HEK293 (cell line): ENCODE measurements around the gene GBGT1.

Experiments
- CTCF ChIA-PET: fragments of 350-600 bp; formaldehyde crosslinking; extraction: SDS; loops from one replicate; lab custom pipeline; 2021; ENCODE audit warnings: antibody characterized with exemption; lab: Yijun Ruan, JAX
- POLR2A ChIA-PET: fragments of 300-600 bp; formaldehyde crosslinking; extraction: SDS; loops from one replicate; lab custom pipeline; 2020; ENCODE audit warnings: antibody characterized with exemption, inconsistent platforms; lab: Yijun Ruan, JAX
- H3K27ac ChIP-seq: fragments of 200-500 bp; sonication (Bioruptor generic); 2 replicates; pipeline ENCODE4 v1.5.1; 2014; ENCODE audit warnings: low read depth, low read length, control low read depth, inconsistent platforms; ENCODE audit errors: extremely low read depth
- H3K36me3 ChIP-seq, 2 experiments: fragments of 200-500 bp in 1 of 2; sonication (Bioruptor generic) in 1 of 2; 1 replicate in 1 of 2; 2 replicates in 1 of 2; pipeline ENCODE4 v1.5.1; 2014 to 2017; ENCODE audit warnings: inconsistent platforms in 2 of 2, low read length in 2 of 2; ENCODE audit not compliant: control insufficient read depth in 2 of 2, insufficient read depth in 1 of 2
- H3K4me1 ChIP-seq: fragments of 200-500 bp; sonication (Bioruptor generic); 2 replicates; pipeline ENCODE4 v1.5.1; 2014; ENCODE audit warnings: mild to moderate bottlenecking, low read length, inconsistent platforms; ENCODE audit not compliant: control insufficient read depth, insufficient read depth
- H3K4me3 ChIP-seq: 2 replicates; pipeline ENCODE4 v1.5.1; 2011; ENCODE audit warnings: low read depth, mild to moderate bottlenecking, control low read depth, low read length, moderate library complexity
- H3K9me3 ChIP-seq: fragments of 200-500 bp; sonication (Bioruptor generic); 2 replicates; pipeline ENCODE4 v1.5.1; 2014; ENCODE audit warnings: low read depth, low read length, inconsistent platforms; ENCODE audit not compliant: control insufficient read depth, insufficient read depth
- ATF2 ChIP-seq: fragments of 450-650 bp; formaldehyde crosslinking; IDR thresholded peaks from 2 replicates; pipeline ENCODE4 v1.5.1; 2016; ENCODE audit warnings: missing biosample characterization, missing genetic modification characterization, low read depth
- GLIS1 ChIP-seq: fragments of 450-650 bp; formaldehyde crosslinking; IDR thresholded peaks from 2 replicates; pipeline ENCODE4 v1.5.1; 2016; ENCODE audit warnings: missing biosample characterization, missing genetic modification characterization
- KLF1 ChIP-seq: fragments of 450-650 bp; formaldehyde crosslinking; IDR thresholded peaks from 2 replicates; pipeline ENCODE4 v1.5.1; 2016; ENCODE audit warnings: missing biosample characterization, missing genetic modification characterization
- MEIS1 ChIP-seq: sonication (generic); formaldehyde crosslinking; IDR thresholded peaks from 2 replicates; pipeline ENCODE4 v1.8.1; 2022; ENCODE audit warnings: missing genetic modification reagents, mild to moderate bottlenecking, borderline replicate concordance
- PATZ1 ChIP-seq: fragments of 450-650 bp; formaldehyde crosslinking; IDR thresholded peaks from 2 replicates; pipeline ENCODE4 v1.5.1; 2016; ENCODE audit warnings: missing biosample characterization, missing genetic modification characterization
- RBAK ChIP-seq: fragments of 450-650 bp; formaldehyde crosslinking; IDR thresholded peaks from 2 replicates; pipeline ENCODE4 v1.5.1; 2016; ENCODE audit warnings: missing biosample characterization, missing genetic modification characterization
- SCRT2 ChIP-seq: fragments of 450-650 bp; formaldehyde crosslinking; IDR thresholded peaks from 2 replicates; pipeline ENCODE4 v1.5.1; 2016; ENCODE audit warnings: missing biosample characterization, missing genetic modification characterization
- TCF7L2 ChIP-seq: IDR thresholded peaks from 2 replicates; pipeline ENCODE4 v1.6.1; 2011; ENCODE audit warnings: low read depth, mild to moderate bottlenecking, inconsistent platforms, low read length, moderate library complexity, borderline replicate concordance
- ZBTB48 ChIP-seq: fragments of 450-650 bp; formaldehyde crosslinking; IDR thresholded peaks from 2 replicates; pipeline ENCODE4 v1.5.1; 2016; ENCODE audit warnings: missing biosample characterization, missing genetic modification characterization
- ZNF157 ChIP-seq: fragments of 450-650 bp; formaldehyde crosslinking; IDR thresholded peaks from 2 replicates; pipeline ENCODE4 v1.5.1; 2016; ENCODE audit warnings: missing biosample characterization, missing genetic modification characterization
- ZNF16 ChIP-seq: fragments of 450-650 bp; formaldehyde crosslinking; IDR thresholded peaks from 2 replicates; pipeline ENCODE4 v1.5.1; 2016; ENCODE audit warnings: low read depth, missing biosample characterization, missing genetic modification characterization
- ZNF23 ChIP-seq: fragments of 450-650 bp; formaldehyde crosslinking; IDR thresholded peaks from 2 replicates; pipeline ENCODE4 v1.5.1; 2016; ENCODE audit warnings: missing biosample characterization, missing genetic modification characterization, borderline replicate concordance
- ZNF335 ChIP-seq: fragments of 450-650 bp; formaldehyde crosslinking; conservative IDR thresholded peaks from 2 replicates; pipeline ENCODE4 v1.5.1; 2016; ENCODE audit warnings: missing biosample characterization, missing genetic modification characterization
- ZNF350 ChIP-seq: fragments of 450-650 bp; formaldehyde crosslinking; IDR thresholded peaks from 2 replicates; pipeline ENCODE4 v1.5.0; 2017; ENCODE audit warnings: missing biosample characterization, mild to moderate bottlenecking, missing genetic modification characterization
- ZNF391 ChIP-seq: fragments of 450-650 bp; formaldehyde crosslinking; IDR thresholded peaks from 2 replicates; pipeline ENCODE4 v1.5.1; 2016; ENCODE audit warnings: low read depth, missing biosample characterization, missing genetic modification characterization, borderline replicate concordance
- ZNF548 ChIP-seq: fragments of 450-650 bp; formaldehyde crosslinking; IDR thresholded peaks from 2 replicates; pipeline ENCODE4 v1.5.1; 2016; ENCODE audit warnings: missing biosample characterization, missing genetic modification characterization
- ZNF549 ChIP-seq: fragments of 450-650 bp; IDR thresholded peaks from 2 replicates; pipeline ENCODE4 v1.5.1; 2018; ENCODE audit warnings: missing biosample characterization, missing genetic modification characterization, mild to moderate bottlenecking, inconsistent platforms, moderate library complexity
- ZNF600 ChIP-seq: fragments of 450-650 bp; formaldehyde crosslinking; IDR thresholded peaks from 2 replicates; pipeline ENCODE4 v1.5.1; 2016; ENCODE audit warnings: missing biosample characterization, missing genetic modification characterization
- ZNF624 ChIP-seq: fragments of 450-650 bp; formaldehyde crosslinking; IDR thresholded peaks from 2 replicates; pipeline ENCODE4 v1.5.1; 2017; ENCODE audit warnings: missing biosample characterization, missing genetic modification characterization
- TF ChIP-seq, protein P1 (sequence below): fragments of 450-650 bp; formaldehyde crosslinking; IDR thresholded peaks from 2 replicates; pipeline ENCODE4 v1.5.1; 2017; ENCODE audit warnings: missing biosample characterization, missing genetic modification characterization
- TF ChIP-seq, protein P2 (sequence below): fragments of 450-650 bp; formaldehyde crosslinking; IDR thresholded peaks from 2 replicates; pipeline ENCODE4 v1.5.1; 2016; ENCODE audit warnings: missing biosample characterization, missing genetic modification characterization
- TF ChIP-seq, protein P3 (sequence below): fragments of 450-650 bp; formaldehyde crosslinking; conservative IDR thresholded peaks from 2 replicates; pipeline ENCODE4 v1.5.1; 2016; ENCODE audit warnings: low read depth, missing biosample characterization, missing genetic modification characterization

GBGT1 gene

DNA sequence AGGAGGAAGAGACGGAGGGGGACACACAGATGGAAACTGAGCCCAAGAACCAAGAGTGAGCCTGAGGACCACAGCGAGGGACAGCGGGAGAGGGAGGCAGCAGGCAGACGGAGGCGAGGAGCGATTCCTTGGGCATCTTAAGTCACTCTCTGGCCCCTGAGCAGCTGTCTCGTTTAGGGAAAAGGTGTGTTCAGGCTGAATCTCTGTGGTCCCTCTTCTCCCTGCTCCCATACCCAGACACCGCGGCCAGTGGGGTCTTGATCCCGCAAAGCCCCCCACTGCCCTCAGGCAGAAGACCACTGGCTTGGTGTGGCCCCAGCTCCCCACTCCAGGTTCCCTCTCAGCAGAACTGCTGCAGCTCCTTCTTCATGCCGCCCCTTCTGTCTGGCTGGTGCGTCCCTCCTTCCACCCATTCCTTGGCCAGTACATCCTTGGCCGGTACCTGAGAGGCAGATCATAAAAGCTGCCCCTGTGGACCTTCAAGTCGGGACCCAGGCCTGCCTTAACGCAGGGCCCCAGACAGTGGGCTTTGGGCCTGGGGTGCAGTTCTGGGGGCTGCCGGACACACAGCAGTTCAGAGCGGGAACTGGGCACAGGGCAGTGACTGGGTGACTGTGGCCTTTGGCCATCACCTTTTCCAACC, 36.9 kb downstream of the GBGT1 start (continued):
- TF ChIP-seq, protein P1, sequence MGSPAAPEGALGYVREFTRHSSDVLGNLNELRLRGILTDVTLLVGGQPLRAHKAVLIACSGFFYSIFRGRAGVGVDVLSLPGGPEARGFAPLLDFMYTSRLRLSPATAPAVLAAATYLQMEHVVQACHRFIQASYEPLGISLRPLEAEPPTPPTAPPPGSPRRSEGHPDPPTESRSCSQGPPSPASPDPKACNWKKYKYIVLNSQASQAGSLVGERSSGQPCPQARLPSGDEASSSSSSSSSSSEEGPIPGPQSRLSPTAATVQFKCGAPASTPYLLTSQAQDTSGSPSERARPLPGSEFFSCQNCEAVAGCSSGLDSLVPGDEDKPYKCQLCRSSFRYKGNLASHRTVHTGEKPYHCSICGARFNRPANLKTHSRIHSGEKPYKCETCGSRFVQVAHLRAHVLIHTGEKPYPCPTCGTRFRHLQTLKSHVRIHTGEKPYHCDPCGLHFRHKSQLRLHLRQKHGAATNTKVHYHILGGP, result no peak
- TF ChIP-seq KLF1 (no peak), ZNF600 (tag by site-specific recombination) (no peak), RBAK (tag by site-specific recombination) (no peak), ZNF335 (tag by site-specific recombination) (0 out of 2 replicates have a peak, but pooled peaks have one; percentile 13), ZBTB48 (tag by site-specific recombination) (peak; percentile 74; the same call in 1 of the 2 replicates), ZNF23 (no peak)
- TF ChIP-seq, protein P2, sequence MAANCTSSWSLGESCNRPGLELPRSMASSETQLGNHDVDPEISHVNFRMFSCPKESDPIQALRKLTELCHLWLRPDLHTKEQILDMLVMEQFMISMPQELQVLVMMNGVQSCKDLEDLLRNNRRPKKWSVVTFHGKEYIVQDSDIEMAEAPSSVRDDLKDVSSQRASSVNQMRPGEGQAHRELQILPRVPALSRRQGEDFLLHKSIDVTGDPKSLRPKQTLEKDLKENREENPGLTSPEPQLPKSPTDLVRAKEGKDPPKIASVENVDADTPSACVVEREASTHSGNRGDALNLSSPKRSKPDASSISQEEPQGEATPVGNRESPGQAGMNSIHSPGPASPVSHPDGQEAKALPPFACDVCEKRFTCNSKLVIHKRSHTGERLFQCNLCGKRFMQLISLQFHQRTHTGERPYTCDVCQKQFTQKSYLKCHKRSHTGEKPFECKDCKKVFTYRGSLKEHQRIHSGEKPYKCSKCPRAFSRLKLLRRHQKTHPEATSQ (tag by site-specific recombination), result no peak

DNA sequence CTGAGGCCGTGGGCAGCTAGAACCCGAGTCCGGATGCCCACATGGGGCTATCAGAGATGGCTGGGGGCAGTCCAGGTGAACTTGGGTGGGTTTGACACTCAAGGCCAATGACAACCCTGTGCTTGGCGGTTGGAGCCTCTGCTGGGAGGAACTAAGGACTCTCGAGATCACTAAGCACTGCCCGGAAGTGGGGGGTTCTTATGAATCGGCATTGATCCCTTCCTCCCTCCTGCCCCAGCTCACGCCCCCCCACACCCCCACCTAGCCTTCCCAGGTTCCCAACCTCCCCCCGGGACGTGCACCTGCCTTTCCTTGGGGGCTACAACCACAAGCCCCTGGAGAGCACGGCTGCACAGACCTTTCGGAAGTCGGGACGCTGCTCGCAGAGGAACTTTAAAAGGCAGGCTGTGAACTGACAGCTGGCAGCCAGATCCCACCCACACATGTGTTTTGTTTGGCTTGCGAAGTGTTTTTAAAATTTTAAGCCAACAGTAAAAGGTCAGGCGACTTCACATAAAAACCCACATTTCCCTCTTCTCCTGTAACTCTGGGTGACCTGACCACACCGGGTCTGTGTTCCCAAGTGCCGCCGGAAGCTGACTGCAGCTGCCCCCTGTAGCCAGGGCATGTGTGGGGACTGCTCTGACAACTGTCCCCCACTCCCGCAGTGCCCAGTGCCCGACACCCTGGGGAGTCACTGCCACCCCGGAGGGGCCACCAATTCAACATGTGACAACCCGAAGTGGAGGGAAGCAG, 37.6 kb downstream of the GBGT1 start:
- 0 out of 2 replicates have a peak, but pooled peaks cover 4% of the 10 kb centered on the region for H3K4me1 ChIP-seq
- ChIA-PET POLR2A (no interaction called here), CTCF (interaction anchor here (0.6 to 1.2 kb wide), 4 partner anchors 18 to 60 kb away, joined by 3 to 8 read pairs (median 4); no protein-coding TSS in a partner anchor)
- H3K36me3 ChIP-seq, result no peaks in the 10 kb centered on the region
- H3K9me3 ChIP-seq, result no peaks in the 10 kb centered on the region
- no peak overlapping the region for H3K27ac ChIP-seq
- no peak overlapping the region for H3K4me3 ChIP-seq
- TF ChIP-seq ZNF391 (tag by site-specific recombination) (no peak), ZNF157 (no peak), ATF2 (tag by site-specific recombination) (no peak), ZNF350 (tag by site-specific recombination) (no peak), GLIS1 (tag by site-specific recombination) (peak; percentile 80), SCRT2 (tag by site-specific recombination) (no peak), TCF7L2 (no peak), ZNF548 (tag by site-specific recombination) (no peak), MEIS1 (CRISPR knock-in tag) (no peak), ZNF549 (tag by site-specific recombination) (no peak), PATZ1 (tag by site-specific recombination) (0 out of 2 replicates have a peak, but pooled peaks have one; percentile 15), ZNF624 (tag by site-specific recombination) (no peak), ZNF16 (tag by site-specific recombination) (no peak)
- TF ChIP-seq, protein P3, sequence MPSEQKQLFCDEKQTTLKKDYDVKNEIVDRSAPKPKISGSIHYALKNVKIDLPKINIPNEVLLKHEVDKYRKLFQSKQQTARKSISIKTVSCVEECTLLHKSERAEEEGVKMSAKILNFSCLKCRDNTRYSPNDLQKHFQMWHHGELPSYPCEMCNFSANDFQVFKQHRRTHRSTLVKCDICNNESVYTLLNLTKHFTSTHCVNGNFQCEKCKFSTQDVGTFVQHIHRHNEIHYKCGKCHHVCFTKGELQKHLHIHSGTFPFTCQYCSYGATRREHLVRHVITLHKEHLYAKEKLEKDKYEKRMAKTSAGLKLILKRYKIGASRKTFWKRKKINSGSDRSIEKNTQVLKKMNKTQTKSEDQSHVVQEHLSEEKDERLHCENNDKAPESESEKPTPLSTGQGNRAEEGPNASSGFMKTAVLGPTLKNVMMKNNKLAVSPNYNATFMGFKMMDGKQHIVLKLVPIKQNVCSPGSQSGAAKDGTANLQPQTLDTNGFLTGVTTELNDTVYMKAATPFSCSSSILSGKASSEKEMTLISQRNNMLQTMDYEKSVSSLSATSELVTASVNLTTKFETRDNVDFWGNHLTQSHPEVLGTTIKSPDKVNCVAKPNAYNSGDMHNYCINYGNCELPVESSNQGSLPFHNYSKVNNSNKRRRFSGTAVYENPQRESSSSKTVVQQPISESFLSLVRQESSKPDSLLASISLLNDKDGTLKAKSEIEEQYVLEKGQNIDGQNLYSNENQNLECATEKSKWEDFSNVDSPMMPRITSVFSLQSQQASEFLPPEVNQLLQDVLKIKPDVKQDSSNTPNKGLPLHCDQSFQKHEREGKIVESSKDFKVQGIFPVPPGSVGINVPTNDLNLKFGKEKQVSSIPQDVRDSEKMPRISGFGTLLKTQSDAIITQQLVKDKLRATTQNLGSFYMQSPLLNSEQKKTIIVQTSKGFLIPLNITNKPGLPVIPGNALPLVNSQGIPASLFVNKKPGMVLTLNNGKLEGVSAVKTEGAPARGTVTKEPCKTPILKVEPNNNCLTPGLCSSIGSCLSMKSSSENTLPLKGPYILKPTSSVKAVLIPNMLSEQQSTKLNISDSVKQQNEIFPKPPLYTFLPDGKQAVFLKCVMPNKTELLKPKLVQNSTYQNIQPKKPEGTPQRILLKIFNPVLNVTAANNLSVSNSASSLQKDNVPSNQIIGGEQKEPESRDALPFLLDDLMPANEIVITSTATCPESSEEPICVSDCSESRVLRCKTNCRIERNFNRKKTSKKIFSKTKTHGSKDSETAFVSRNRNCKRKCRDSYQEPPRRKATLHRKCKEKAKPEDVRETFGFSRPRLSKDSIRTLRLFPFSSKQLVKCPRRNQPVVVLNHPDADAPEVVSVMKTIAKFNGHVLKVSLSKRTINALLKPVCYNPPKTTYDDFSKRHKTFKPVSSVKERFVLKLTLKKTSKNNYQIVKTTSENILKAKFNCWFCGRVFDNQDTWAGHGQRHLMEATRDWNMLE (tag by site-specific recombination), result no peak
